Cardiac muscle cell (in vitro differentiated cells and primary cell): ENCODE results near the gene MRPL33. TPM values are rescaled to one million over a fixed set of nuclear protein-coding genes. Genes with fewer than 3 reads are reported as not detected.

Experiments used
- DNase-seq, 2 donors: peaks; one replicate each; pipeline versions ENCODE4 v3.0.0 to v3.0.0-alpha.2; 2010 to 2017; ENCODE audit warnings: low read depth in 1 of 2, low spot score in 1 of 2
- H3K27ac ChIP-seq: fragments of 200-600 bp; sonication (generic); 2 replicates; pipeline ENCODE4 v1.5.1; 2016
- H3K27me3 ChIP-seq: fragments of 200-600 bp; sonication (generic); 2 replicates; pipeline ENCODE4 v1.6.0; 2016; ENCODE audit warnings: control low read depth
- H3K36me3 ChIP-seq: fragments of 200-600 bp; sonication (generic); 2 replicates; pipeline ENCODE4 v1.5.1; 2016; ENCODE audit warnings: control low read depth
- H3K4me1 ChIP-seq: fragments of 200-600 bp; sonication (generic); 2 replicates; pipeline ENCODE4 v1.8.1; 2017; ENCODE audit warnings: low read depth, mild to moderate bottlenecking, mixed run types
- H3K4me3 ChIP-seq: fragments of 200-600 bp; sonication (generic); 2 replicates; pipeline ENCODE4 v1.5.1; 2016; ENCODE audit warnings: mild to moderate bottlenecking
- H3K9me3 ChIP-seq: fragments of 200-600 bp; sonication (generic); 2 replicates; pipeline ENCODE4 v1.5.1; 2017; ENCODE audit warnings: low read depth, mild to moderate bottlenecking, control low read depth
- CTCF ChIP-seq: IDR thresholded peaks from 2 replicates; pipeline ENCODE4 v1.5.1; 2012; ENCODE audit warnings: low read depth, mild to moderate bottlenecking, low read length
- polyA plus RNA-seq: library from polyadenylated mRNA; unstranded; fragments of >200 nt; fragmentation: Nextera tagmentation; extraction: Ambion mirVana; gene quantifications from 2 replicates; pipeline ENCODE4 v1.2.1, GENCODE V29; 2016
- total RNA-seq: library from RNA; depleted of rRNA; stranded (reverse); fragments of >200 nt; gene quantifications from 2 replicates; pipeline ENCODE4 v1.2.3, GENCODE V29; 2016

The MRPL33 gene
- total and polyA plus RNA-seq, 2 experiments from 2014 or later: 46.6 to 271 TPM

GRCh38 chr2:27815860-27816438 is 44.4 kb downstream of the MRPL33 start:
- no peaks in the 10 kb centered on the region for H3K9me3 ChIP-seq
- no peaks in the 10 kb centered on the region for H3K27me3 ChIP-seq
- no peaks in the 10 kb centered on the region for H3K4me1 ChIP-seq
- H3K27ac ChIP-seq: no peak overlapping the region
- DNase-seq: no peak
- no peaks in the 10 kb centered on the region for H3K36me3 ChIP-seq
- no peak overlapping the region for H3K4me3 ChIP-seq
- TF ChIP-seq CTCF: no peak

GRCh38 chr2:27822049-27822448 is 50.5 kb downstream of the MRPL33 start:
- Histone ChIP-seq H3K4me1 (no peaks in the 10 kb centered on the region), H3K36me3 (no peaks in the 10 kb centered on the region), H3K4me3 (no peak overlapping the region), H3K27me3 (no peaks in the 10 kb centered on the region), H3K27ac (no peak overlapping the region), H3K9me3 (no peaks in the 10 kb centered on the region)
- TF ChIP-seq CTCF: no peak
- no peak for DNase-seq

- no peak for DNase-seq
- Histone ChIP-seq H3K4me1 (no peaks in the 10 kb centered on the region), H3K4me3 (no peak overlapping the region), H3K27ac (no peak overlapping the region), H3K36me3 (no peaks in the 10 kb centered on the region), H3K27me3 (no peaks in the 10 kb centered on the region), H3K9me3 (no peaks in the 10 kb centered on the region)
- TF ChIP-seq CTCF: no peak
These were observed 51.6 kb downstream of the MRPL33 start for GRCh38 chr2:27823135-27823534.

GRCh38 chr2:27823569-27823968 is 52.0 kb downstream of the MRPL33 start:
- no peaks in the 10 kb centered on the region for H3K9me3 ChIP-seq
- no peak overlapping the region for H3K4me3 ChIP-seq
- no peaks in the 10 kb centered on the region for H3K4me1 ChIP-seq
- DNase-seq: no peak
- TF ChIP-seq CTCF: no peak
- no peaks in the 10 kb centered on the region for H3K36me3 ChIP-seq
- no peaks in the 10 kb centered on the region for H3K27me3 ChIP-seq
- H3K27ac ChIP-seq: no peak overlapping the region

GRCh38 chr2:27824401-27824800 is 52.9 kb downstream of the MRPL33 start:
- H3K36me3 ChIP-seq: no peaks in the 10 kb centered on the region
- TF ChIP-seq CTCF: no peak
- no peak overlapping the region for H3K4me3 ChIP-seq
- H3K27ac ChIP-seq: no peak overlapping the region
- H3K9me3 ChIP-seq: no peaks in the 10 kb centered on the region
- no peaks in the 10 kb centered on the region for H3K4me1 ChIP-seq
- DNase-seq: no peak
- no peaks in the 10 kb centered on the region for H3K27me3 ChIP-seq
